ENCODE measurements around the gene FTSJ1.

DNA sequence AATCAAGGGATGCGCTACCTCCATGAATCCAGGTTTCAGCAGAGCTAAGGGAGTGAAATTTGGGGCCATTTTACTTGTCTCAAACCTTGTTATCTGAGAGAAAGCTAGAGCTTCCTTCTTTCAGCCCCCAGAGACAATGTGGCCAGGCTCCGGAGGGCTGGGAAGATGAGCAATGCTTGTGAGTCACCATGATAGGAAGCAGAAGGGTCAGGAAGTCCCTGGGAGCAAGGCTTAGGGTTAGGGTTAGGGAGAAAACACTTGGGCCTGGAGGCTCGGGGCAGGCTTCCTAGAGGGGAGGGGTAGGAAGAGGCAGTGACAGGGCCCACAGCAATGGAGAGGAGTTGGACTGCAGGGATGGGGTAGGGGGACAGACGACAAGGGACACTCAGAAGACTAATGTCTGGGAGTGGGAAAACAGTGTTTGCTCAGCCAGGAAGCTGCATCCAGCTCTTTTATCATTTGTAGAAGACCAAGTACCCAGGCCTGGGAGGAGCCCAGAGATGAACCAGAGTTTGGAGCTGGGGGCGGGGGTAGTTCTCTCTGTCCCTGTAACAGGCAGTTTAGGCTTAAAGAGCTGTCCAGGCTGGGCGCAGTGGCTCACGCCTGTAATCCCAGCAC, 16.4 kb downstream of the FTSJ1 start:
- TF ChIP-seq CTCF (conservative IDR thresholded peaks at IDR 0.05; ENCODE audit: low read depth in 2 of 2) (no peak), EZH2phosphoT487 (IDR thresholded peaks at IDR 0.05; ENCODE audit: unreplicated experiment) (no peak), POLR2AphosphoS5 (IDR thresholded peaks at IDR 0.05; ENCODE audit: low read depth) (no peak), EZH2 (IDR thresholded peaks at IDR 0.05; ENCODE audit: low read depth, unreplicated experiment) (no peak), NANOG (IDR thresholded peaks at IDR 0.05; ENCODE audit: borderline replicate concordance) (no peak), JUNB (IDR thresholded peaks at IDR 0.05; ENCODE audit: unreplicated experiment) (no peak), ZNF114 (CRISPR knock-in tag; IDR thresholded peaks at IDR 0.05) (no peak), CREB1 (CRISPR knock-in tag; IDR thresholded peaks at IDR 0.05; ENCODE audit: low read depth) (no peak), ZNF331 (CRISPR knock-in tag; IDR thresholded peaks at IDR 0.05; ENCODE audit: low read depth) (no peak)
- TF ChIP-seq, protein P1, sequence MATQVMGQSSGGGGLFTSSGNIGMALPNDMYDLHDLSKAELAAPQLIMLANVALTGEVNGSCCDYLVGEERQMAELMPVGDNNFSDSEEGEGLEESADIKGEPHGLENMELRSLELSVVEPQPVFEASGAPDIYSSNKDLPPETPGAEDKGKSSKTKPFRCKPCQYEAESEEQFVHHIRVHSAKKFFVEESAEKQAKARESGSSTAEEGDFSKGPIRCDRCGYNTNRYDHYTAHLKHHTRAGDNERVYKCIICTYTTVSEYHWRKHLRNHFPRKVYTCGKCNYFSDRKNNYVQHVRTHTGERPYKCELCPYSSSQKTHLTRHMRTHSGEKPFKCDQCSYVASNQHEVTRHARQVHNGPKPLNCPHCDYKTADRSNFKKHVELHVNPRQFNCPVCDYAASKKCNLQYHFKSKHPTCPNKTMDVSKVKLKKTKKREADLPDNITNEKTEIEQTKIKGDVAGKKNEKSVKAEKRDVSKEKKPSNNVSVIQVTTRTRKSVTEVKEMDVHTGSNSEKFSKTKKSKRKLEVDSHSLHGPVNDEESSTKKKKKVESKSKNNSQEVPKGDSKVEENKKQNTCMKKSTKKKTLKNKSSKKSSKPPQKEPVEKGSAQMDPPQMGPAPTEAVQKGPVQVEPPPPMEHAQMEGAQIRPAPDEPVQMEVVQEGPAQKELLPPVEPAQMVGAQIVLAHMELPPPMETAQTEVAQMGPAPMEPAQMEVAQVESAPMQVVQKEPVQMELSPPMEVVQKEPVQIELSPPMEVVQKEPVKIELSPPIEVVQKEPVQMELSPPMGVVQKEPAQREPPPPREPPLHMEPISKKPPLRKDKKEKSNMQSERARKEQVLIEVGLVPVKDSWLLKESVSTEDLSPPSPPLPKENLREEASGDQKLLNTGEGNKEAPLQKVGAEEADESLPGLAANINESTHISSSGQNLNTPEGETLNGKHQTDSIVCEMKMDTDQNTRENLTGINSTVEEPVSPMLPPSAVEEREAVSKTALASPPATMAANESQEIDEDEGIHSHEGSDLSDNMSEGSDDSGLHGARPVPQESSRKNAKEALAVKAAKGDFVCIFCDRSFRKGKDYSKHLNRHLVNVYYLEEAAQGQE (IDR thresholded peaks at IDR 0.05; ENCODE audit: unreplicated experiment): no peak
- TF ChIP-seq, protein P2, sequence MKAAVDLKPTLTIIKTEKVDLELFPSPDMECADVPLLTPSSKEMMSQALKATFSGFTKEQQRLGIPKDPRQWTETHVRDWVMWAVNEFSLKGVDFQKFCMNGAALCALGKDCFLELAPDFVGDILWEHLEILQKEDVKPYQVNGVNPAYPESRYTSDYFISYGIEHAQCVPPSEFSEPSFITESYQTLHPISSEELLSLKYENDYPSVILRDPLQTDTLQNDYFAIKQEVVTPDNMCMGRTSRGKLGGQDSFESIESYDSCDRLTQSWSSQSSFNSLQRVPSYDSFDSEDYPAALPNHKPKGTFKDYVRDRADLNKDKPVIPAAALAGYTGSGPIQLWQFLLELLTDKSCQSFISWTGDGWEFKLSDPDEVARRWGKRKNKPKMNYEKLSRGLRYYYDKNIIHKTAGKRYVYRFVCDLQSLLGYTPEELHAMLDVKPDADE (IDR thresholded peaks at IDR 0.05): no peak
